ENCODE results near the gene C5orf46. TPM values are rescaled to one million over a fixed set of nuclear protein-coding genes. Genes with fewer than 3 reads are reported as not detected.

C5orf46 gene
- total and polyA plus RNA-seq, 2 of the 4 experiments (the other 2 are of a cell fraction) = 1.3 TPM; not detected in 1

- Histone ChIP-seq H2BK5ac (ENCODE audit: low read depth, low read length, poor library complexity, severe bottlenecking) (no peak overlapping the region), H3K9me3 (ENCODE audit: control insufficient read depth, insufficient read depth, low read length) (no peaks in the 10 kb centered on the region), H4K91ac (ENCODE audit: insufficient read depth, low read depth, low read length) (no peak overlapping the region), H3K14ac (replicated peaks; ENCODE audit: low read depth, low read length) (no peak overlapping the region), H3K27me3 (ENCODE audit: control insufficient read depth, insufficient read depth, low read length) (no peaks in the 10 kb centered on the region), H2AK5ac (ENCODE audit: low read depth, low read length) (no peak overlapping the region), H3K23ac (ENCODE audit: low read depth, low read length) (no peak overlapping the region), H3K18ac (ENCODE audit: low read depth, low read length) (no peak overlapping the region), H3K79me1 (ENCODE audit: low read depth in 1 of 2, low read length in 2 of 2) (no peaks in the 10 kb centered on the region), H2BK120ac (ENCODE audit: low read depth, low read length) (no peak overlapping the region), H3K4ac (ENCODE audit: low read depth, low read length) (no peak overlapping the region), H2AFZ (replicated peaks; ENCODE audit: low read length, poor library complexity) (no peak overlapping the region), H4K8ac (ENCODE audit: low read depth in 2 of 2, low read length in 2 of 2) (no peak overlapping the region), H2BK20ac (ENCODE audit: low read depth, low read length) (no peak overlapping the region), H4K5ac (ENCODE audit: low read depth, low read length) (no peak overlapping the region), H3K9me1 (ENCODE audit: insufficient read depth, low read length) (no peaks in the 10 kb centered on the region), H3K4me3 (ENCODE audit: insufficient read depth, low read depth, low read length) (no peak overlapping the region), H2AK9ac (replicated peaks; ENCODE audit: low read depth, low read length, poor library complexity) (no peak overlapping the region), H3K36me3 (ENCODE audit: control insufficient read depth, insufficient read depth, low read length) (no peaks in the 10 kb centered on the region), H2BK15ac (ENCODE audit: low read depth, low read length) (no peak overlapping the region), H3K9ac (ENCODE audit: low read depth, low read length) (no peak overlapping the region), H3K4me2 (ENCODE audit: low read depth, low read length) (no peak overlapping the region), H3K27ac (ENCODE audit: insufficient read depth, low read length) (no peak overlapping the region), H4K20me1 (ENCODE audit: insufficient read depth, low read length) (no peaks in the 10 kb centered on the region), H3K56ac (ENCODE audit: extremely low read depth, insufficient read depth, low read length) (no peak overlapping the region), H3K4me1 (ENCODE audit: control insufficient read depth, insufficient read depth, low read length) (no peaks in the 10 kb centered on the region)
- DNase-seq (no peak), ATAC-seq (ENCODE audit: low read depth) (no peak)
- no CpG with 5 or more reads among the region's 2 CpGs for WGBS, 2 experiments (ENCODE audit: extremely low coverage in 2 of 2, insufficient read length in 1 of 2)
- dilution Hi-C loops (cut with HindIII; ENCODE audit: low sequenced_read_pairs, unreplicated experiment) = no loop called here
- no peak for TF ChIP-seq MAZ (IDR thresholded peaks at IDR 0.05; ENCODE audit: borderline replicate concordance, low read depth, low read length)
- TF ChIP-seq CTCF (conservative IDR thresholded peaks at IDR 0.05; ENCODE audit: low read depth, low read length) = no peak
- no peak for TF ChIP-seq RAD21 (IDR thresholded peaks at IDR 0.05; ENCODE audit: low read length)
- no peak for TF ChIP-seq RFX5 (IDR thresholded peaks at IDR 0.05; ENCODE audit: low read depth, low read length)
- TF ChIP-seq POLR2A (IDR thresholded peaks at IDR 0.05; ENCODE audit: low read depth, low read length) = no peak
- no peak for TF ChIP-seq MAFK (IDR thresholded peaks at IDR 0.05; ENCODE audit: low read depth, low read length)
- no peak for TF ChIP-seq USF2 (IDR thresholded peaks at IDR 0.05; ENCODE audit: low read depth, low read length)
- TF ChIP-seq ELK1 (IDR thresholded peaks at IDR 0.05; ENCODE audit: borderline replicate concordance, low read depth, low read length) = no peak
- TF ChIP-seq RCOR1 (IDR thresholded peaks at IDR 0.05; ENCODE audit: insufficient replicate concordance, low read length) = no peak
- TF ChIP-seq BHLHE40 (IDR thresholded peaks at IDR 0.05; ENCODE audit: low read depth, low read length) = no peak
- TF ChIP-seq CHD1 (IDR thresholded peaks at IDR 0.05; ENCODE audit: low read depth, low read length) = no peak
- no peak for TF ChIP-seq NFE2L2 (IDR thresholded peaks at IDR 0.05; ENCODE audit: low read depth, low read length)
- TF ChIP-seq SMC3 (IDR thresholded peaks at IDR 0.05; ENCODE audit: low read depth, low read length) = no peak
- TF ChIP-seq MXI1 (IDR thresholded peaks at IDR 0.05; ENCODE audit: borderline replicate concordance, low read depth, low read length) = no peak
- no peak for TF ChIP-seq FOS (IDR thresholded peaks at IDR 0.05; ENCODE audit: low read depth, low read length)
- TF ChIP-seq CEBPB (IDR thresholded peaks at IDR 0.05; ENCODE audit: low read depth, low read length) = no peak
- in situ Hi-C loops (cut with MboI; ENCODE audit: low sequenced_read_pairs) = no loop called here
- ChIA-PET POLR2A (ENCODE audit: unreplicated experiment) (interaction anchor here (0.6 kb wide), 1 partner anchor 549 kb away, joined by 3 read pairs; no protein-coding TSS in a partner anchor), CTCF (no interaction called here)
- no TSS peak for BruUV-seq (replicated peaks)
- intact Hi-C loops (cut with micrococcal nuclease) = no loop called here
Measured at GRCh38 chr5:147849226-147849625, 57.1 kb downstream of the C5orf46 start.

All from IMR-90 (cell line).